ENCODE measurements around the gene CSRP3.

- TF ChIP-seq CTCF (IDR thresholded peaks at IDR 0.05 in 8 of 11, conservative IDR thresholded peaks at IDR 0.05 in 3 of 11) (no peak), POLR2A (IDR thresholded peaks at IDR 0.05) (no peak), POLR2AphosphoS5 (IDR thresholded peaks at IDR 0.05) (no peak)
Measured at GRCh38 chr11:19185036-19185435, 16.7 kb downstream of the CSRP3 start.

All from spleen (tissue), 7 donors.